Measurements from ENCODE around the gene NBEA.
"Not testable (repeated sequence)": the region's sequence is repeated elsewhere in the genome, so short reads cannot be mapped to it uniquely, and the experiment has no call there.

NBEA gene

GRCh38 chr13:35598790-35599369 lies 656.8 kb downstream of the NBEA start:
- no peak for DNase-seq

- no peak for DNase-seq
Measured at GRCh38 chr13:35599384-35599783, 657.3 kb downstream of the NBEA start.

GRCh38 chr13:35600137-35600536 lies 658.1 kb downstream of the NBEA start:
- no peak for DNase-seq

- no peak for DNase-seq
Measured at GRCh38 chr13:35603593-35604285, 661.7 kb downstream of the NBEA start.

GRCh38 chr13:35614666-35615065 lies 672.6 kb downstream of the NBEA start:
- no peak for DNase-seq

GRCh38 chr13:35617420-35617819 lies 675.4 kb downstream of the NBEA start:
- no peak for DNase-seq

- DNase-seq, result no peak
Measured at GRCh38 chr13:35618565-35619083, 676.6 kb downstream of the NBEA start.

- no peak for DNase-seq
Measured at GRCh38 chr13:35621989-35622388, 679.9 kb downstream of the NBEA start.

- no peak for DNase-seq
Measured at GRCh38 chr13:35629026-35629425, 687.0 kb downstream of the NBEA start.

- no peak for DNase-seq
Measured at GRCh38 chr13:35630551-35631275, 688.6 kb downstream of the NBEA start.

- DNase-seq, result no peak
Measured at GRCh38 chr13:35631666-35632065, 689.6 kb downstream of the NBEA start.

- no peak for DNase-seq
Measured at GRCh38 chr13:35643625-35644024, 701.6 kb downstream of the NBEA start.

GRCh38 chr13:35646056-35646774 lies 704.1 kb downstream of the NBEA start:
- DNase-seq, result no peak

- no peak for DNase-seq
Measured at GRCh38 chr13:35648201-35648600, 706.1 kb downstream of the NBEA start.

GRCh38 chr13:35649162-35649561 lies 707.1 kb downstream of the NBEA start:
- DNase-seq, result no peak

- DNase-seq, result no peak
Measured at GRCh38 chr13:35659796-35660195, 717.7 kb downstream of the NBEA start.

- no peak for DNase-seq
Measured at GRCh38 chr13:35664747-35665146, 722.7 kb downstream of the NBEA start.

- DNase-seq, result no peak
Measured at GRCh38 chr13:35669321-35669720, 727.3 kb downstream of the NBEA start.

GRCh38 chr13:35672611-35673010 lies 730.5 kb downstream of the NBEA start:
- DNase-seq, result no peak

- no peak for DNase-seq
Measured at GRCh38 chr13:35675651-35676050, 733.6 kb downstream of the NBEA start.

GRCh38 chr13:35677863-35678262 lies 735.8 kb downstream of the NBEA start:
- DNase-seq, result not testable (repeated sequence)

- no peak for DNase-seq
Measured at GRCh38 chr13:35681685-35682084, 739.6 kb downstream of the NBEA start.

- DNase-seq, result no peak
Measured at GRCh38 chr13:35684432-35684831, 742.4 kb downstream of the NBEA start.

Data from SIG-M5 (cell line).